Progenitor cell of endocrine pancreas (in vitro differentiated cells): ENCODE data around the gene ADAMTS12. TPM values are rescaled to one million over a fixed set of nuclear protein-coding genes. Genes with fewer than 3 reads are reported as not detected.

ENCODE experiments used
- DNase-seq: peaks from one replicate; pipeline ENCODE4 v3.0.0; 2021; ENCODE audit warnings: low spot score; ENCODE audit not compliant: unreplicated experiment
- H3K27ac Mint-ChIP-seq: 2 replicates; pipeline ENCODE4 v1.8.0; 2021; ENCODE audit warnings: mild to moderate bottlenecking, moderate library complexity, mixed read lengths
- H3K27me3 Mint-ChIP-seq: 2 replicates; pipeline ENCODE4 v1.8.0; 2021; ENCODE audit warnings: mixed read lengths
- H3K36me3 Mint-ChIP-seq: 2 replicates; pipeline ENCODE4 v1.8.0; 2022; ENCODE audit warnings: mixed read lengths; ENCODE audit not compliant: insufficient read depth
- H3K4me1 Mint-ChIP-seq: 2 replicates; pipeline ENCODE4 v1.8.0; 2021; ENCODE audit warnings: low read depth, mixed read lengths
- H3K4me3 Mint-ChIP-seq: 2 replicates; pipeline ENCODE4 v1.8.0; 2021; ENCODE audit warnings: low read depth, mild to moderate bottlenecking, moderate library complexity, mixed read lengths
- H3K9me3 Mint-ChIP-seq: 2 replicates; pipeline ENCODE4 v1.8.0; 2021; ENCODE audit warnings: low read depth, mixed read lengths
- CTCF ChIP-seq: fragments of 200-600 bp; sonication (generic); IDR thresholded peaks from one replicate; pipeline ENCODE4 v1.5.0; 2021; ENCODE audit warnings: antibody characterized with exemption, mild to moderate bottlenecking; ENCODE audit not compliant: unreplicated experiment
- total RNA-seq: library from RNA; stranded (reverse); gene quantifications from 2 replicates; pipeline ENCODE4 v1.2.1, GENCODE V29; 2021

Gene ADAMTS12
- total RNA-seq, 1 donor from 2014 or later: 5.2 TPM

GRCh38 chr5:33675958-33676464 lies 215.8 kb downstream of the ADAMTS12 start:
- no peak for TF ChIP-seq CTCF
- no peak overlapping the region for H3K27ac Mint-ChIP-seq
- no peak overlapping the region for H3K4me3 Mint-ChIP-seq
- H3K4me1 Mint-ChIP-seq: peaks cover 6% of the 10 kb centered on the region
- no peaks in the 10 kb centered on the region for H3K27me3 Mint-ChIP-seq
- H3K9me3 Mint-ChIP-seq: no peaks in the 10 kb centered on the region
- no peak for DNase-seq
- H3K36me3 Mint-ChIP-seq: no peaks in the 10 kb centered on the region

DNA sequence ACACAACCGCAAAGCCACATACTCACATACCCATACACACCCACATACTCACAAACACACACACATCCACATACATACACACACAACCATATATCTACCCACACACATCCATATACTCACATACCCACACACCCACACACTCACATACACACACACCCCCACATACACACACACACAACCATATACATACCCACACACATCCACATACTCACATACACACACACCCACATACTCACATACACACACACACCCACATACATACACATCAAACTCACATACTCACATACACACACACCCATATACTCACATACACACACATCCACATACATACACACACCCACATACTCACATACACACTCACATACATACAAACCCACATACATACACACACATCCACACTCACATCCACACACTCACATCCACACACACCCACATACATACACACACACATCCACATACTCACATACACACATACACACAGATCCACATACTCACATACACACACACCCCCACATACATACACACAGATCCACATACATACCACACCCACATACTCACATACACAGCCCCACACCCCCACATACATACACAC lies 220.0 kb downstream of the ADAMTS12 start:
- Mint-ChIP-seq H3K4me1 (peaks cover 6% of the 10 kb centered on the region), H3K36me3 (no peaks in the 10 kb centered on the region), H3K4me3 (no peak overlapping the region), H3K27me3 (no peaks in the 10 kb centered on the region), H3K27ac (no peak overlapping the region), H3K9me3 (no peaks in the 10 kb centered on the region)
- DNase-seq: no peak
- no peak for TF ChIP-seq CTCF

GRCh38 chr5:33662722-33663427 lies 228.9 kb downstream of the ADAMTS12 start:
- no peak for TF ChIP-seq CTCF
- no peaks in the 10 kb centered on the region for H3K27me3 Mint-ChIP-seq
- no peak overlapping the region for H3K4me3 Mint-ChIP-seq

GRCh38 chr5:33659526-33660169 lies 232.1 kb downstream of the ADAMTS12 start:
- Mint-ChIP-seq H3K27me3 (no peaks in the 10 kb centered on the region), H3K4me3 (no peak overlapping the region), H3K36me3 (no peaks in the 10 kb centered on the region), H3K4me1 (no peaks in the 10 kb centered on the region), H3K27ac (no peak overlapping the region), H3K9me3 (no peaks in the 10 kb centered on the region)
- DNase-seq: no peak
- no peak for TF ChIP-seq CTCF

More at GRCh38 chr5:33662722-33663427, 228.9 kb downstream of the ADAMTS12 start:
- H3K4me1 Mint-ChIP-seq: no peaks in the 10 kb centered on the region
- DNase-seq: no peak
- H3K9me3 Mint-ChIP-seq: no peaks in the 10 kb centered on the region
- no peak overlapping the region for H3K27ac Mint-ChIP-seq
- no peaks in the 10 kb centered on the region for H3K36me3 Mint-ChIP-seq

- H3K4me3 Mint-ChIP-seq: no peak overlapping the region
- H3K27me3 Mint-ChIP-seq: no peaks in the 10 kb centered on the region
- DNase-seq: no peak
- H3K27ac Mint-ChIP-seq: no peak overlapping the region
- no peak for TF ChIP-seq CTCF
- H3K9me3 Mint-ChIP-seq: no peaks in the 10 kb centered on the region
- H3K36me3 Mint-ChIP-seq: no peaks in the 10 kb centered on the region
- H3K4me1 Mint-ChIP-seq: no peaks in the 10 kb centered on the region
Measured at GRCh38 chr5:33657804-33658440, 233.9 kb downstream of the ADAMTS12 start.
